Mesenteric fat pad (tissue), 1 donor: Measurements from ENCODE around the gene MUCL3. TPM values are rescaled to one million over a fixed set of nuclear protein-coding genes. Genes with fewer than 3 reads are reported as not detected.
"Not testable (repeated sequence)": the region's sequence is repeated elsewhere in the genome, so short reads cannot be mapped to it uniquely, and the experiment has no call there.

Experiments
- DNase-seq: peaks from one replicate; pipeline ENCODE4 v3.0.0-alpha.2; 2020; ENCODE audit warnings: low spot score
- total RNA-seq: library from RNA; stranded (reverse); fragmentation: NEBNext Ultra II Directional; extraction: Animal tissue kit (Norgen Biotek cat#: 25700); gene quantifications from one replicate; pipeline ENCODE4 v1.2.1, GENCODE V29; 2021
- donor health status: DM: yes; HTN: yes; CAD: no.

Gene MUCL3
- total RNA-seq, 1 donor from 2014 or later, result not detected

GRCh38 chr6:30912746-30913520, 27.8 kb upstream of the MUCL3 start:
- DNase-seq, result no peak

- no peak for DNase-seq
Measured at GRCh38 chr6:30913721-30914075, 27.1 kb upstream of the MUCL3 start.

GRCh38 chr6:30914076-30914853, 26.5 kb upstream of the MUCL3 start, which contains the start of gene VARS2:
Gene VARS2 (plus strand): TSS chr6:30914238. CDS start chr6:30914837, 599 bp downstream.
- peak; percentile 97 for DNase-seq

GRCh38 chr6:30914854-30915590, 25.8 kb upstream of the MUCL3 start:
- no peak for DNase-seq

- DNase-seq, result no peak
Measured at GRCh38 chr6:30915591-30915946, 25.2 kb upstream of the MUCL3 start.

- DNase-seq, result no peak
Measured at GRCh38 chr6:30917041-30917440, 23.7 kb upstream of the MUCL3 start.

GRCh38 chr6:30917487-30917886, 23.3 kb upstream of the MUCL3 start:
- DNase-seq, result no peak

- DNase-seq, result no peak
Measured at GRCh38 chr6:30918670-30919069, 22.1 kb upstream of the MUCL3 start.

- no peak for DNase-seq
Measured at GRCh38 chr6:30922447-30922852, 18.3 kb upstream of the MUCL3 start.

GRCh38 chr6:30924040-30924627, 16.6 kb upstream of the MUCL3 start:
- DNase-seq, result not testable (repeated sequence)

GRCh38 chr6:30926644-30927043, 14.1 kb upstream of the MUCL3 start:
- no peak for DNase-seq

- DNase-seq, result not testable (repeated sequence)
Measured at GRCh38 chr6:30927080-30927479, 13.7 kb upstream of the MUCL3 start.

GRCh38 chr6:30928677-30929076, 12.1 kb upstream of the MUCL3 start:
- DNase-seq, result no peak

- DNase-seq, result no peak
Measured at GRCh38 chr6:30930506-30930905, 10.3 kb upstream of the MUCL3 start.

- DNase-seq, result no peak
Measured at GRCh38 chr6:30931272-30931671, 9.5 kb upstream of the MUCL3 start.

- no peak for DNase-seq
Measured at GRCh38 chr6:30931969-30932645, 8.7 kb upstream of the MUCL3 start, which contains the start of gene SFTA2. Gene SFTA2 (minus strand): TSS chr6:30932170. CDS start chr6:30932096, 74 bp downstream.

- DNase-seq, result no peak
Measured at GRCh38 chr6:30932665-30933365, 8.0 kb upstream of the MUCL3 start.

GRCh38 chr6:30935018-30935417, 5.8 kb upstream of the MUCL3 start:
- no peak for DNase-seq

- DNase-seq, result no peak
Measured at GRCh38 chr6:30937265-30937664, 3.5 kb upstream of the MUCL3 start.

- DNase-seq, result no peak
Measured at GRCh38 chr6:30938730-30939129, 2.0 kb upstream of the MUCL3 start.
